Loucy (cell line): ENCODE measurements around the gene ZNF407.
"Not testable (repeated sequence)": the region's sequence is repeated elsewhere in the genome, so short reads cannot be mapped to it uniquely, and the experiment has no call there.

Source experiments
- EZH2phosphoT487 ChIP-seq: fragments of 200-600 bp; IDR thresholded peaks from 2 replicates; pipeline ENCODE4 v1.6.1; 2018; ENCODE audit warnings: antibody characterized with exemption, mild to moderate bottlenecking, moderate library complexity, borderline replicate concordance
- TF ChIP-seq, protein P1 (sequence below): fragments of 200-600 bp; sonication (generic); conservative IDR thresholded peaks from 2 replicates; pipeline ENCODE4 v1.5.1; 2014; ENCODE audit warnings: mild to moderate bottlenecking, antibody characterized with exemption, low read length

DNA sequence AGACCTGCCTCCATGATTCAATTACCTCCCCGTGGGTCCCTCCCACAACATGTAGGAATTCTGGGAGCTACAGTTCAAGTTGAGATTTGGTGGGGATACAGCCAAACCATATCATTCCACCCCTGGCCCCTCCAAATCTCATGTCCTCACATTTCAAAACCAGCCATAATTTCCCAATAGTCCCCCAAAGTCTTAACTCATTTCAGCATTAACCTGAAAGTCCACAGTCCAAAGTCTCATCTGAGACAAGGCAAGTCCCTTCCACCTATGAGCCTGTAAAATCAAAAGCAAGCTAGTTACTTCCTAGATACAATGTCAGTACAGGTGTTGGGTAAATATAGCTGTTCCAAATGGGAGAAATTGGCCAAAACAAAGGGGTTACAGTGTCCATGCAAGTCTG is 32.5 kb upstream of the ZNF407 start:
- TF ChIP-seq, protein P1, sequence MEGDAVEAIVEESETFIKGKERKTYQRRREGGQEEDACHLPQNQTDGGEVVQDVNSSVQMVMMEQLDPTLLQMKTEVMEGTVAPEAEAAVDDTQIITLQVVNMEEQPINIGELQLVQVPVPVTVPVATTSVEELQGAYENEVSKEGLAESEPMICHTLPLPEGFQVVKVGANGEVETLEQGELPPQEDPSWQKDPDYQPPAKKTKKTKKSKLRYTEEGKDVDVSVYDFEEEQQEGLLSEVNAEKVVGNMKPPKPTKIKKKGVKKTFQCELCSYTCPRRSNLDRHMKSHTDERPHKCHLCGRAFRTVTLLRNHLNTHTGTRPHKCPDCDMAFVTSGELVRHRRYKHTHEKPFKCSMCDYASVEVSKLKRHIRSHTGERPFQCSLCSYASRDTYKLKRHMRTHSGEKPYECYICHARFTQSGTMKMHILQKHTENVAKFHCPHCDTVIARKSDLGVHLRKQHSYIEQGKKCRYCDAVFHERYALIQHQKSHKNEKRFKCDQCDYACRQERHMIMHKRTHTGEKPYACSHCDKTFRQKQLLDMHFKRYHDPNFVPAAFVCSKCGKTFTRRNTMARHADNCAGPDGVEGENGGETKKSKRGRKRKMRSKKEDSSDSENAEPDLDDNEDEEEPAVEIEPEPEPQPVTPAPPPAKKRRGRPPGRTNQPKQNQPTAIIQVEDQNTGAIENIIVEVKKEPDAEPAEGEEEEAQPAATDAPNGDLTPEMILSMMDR: not testable (repeated sequence)
- TF ChIP-seq EZH2phosphoT487: not testable (repeated sequence)
